DLD1 (cell line): ENCODE data around the gene CCDC40.

ENCODE experiments used
- in situ Hi-C: cut with HindIII; loops from 2 replicates; pipeline ENCODE4 v1.10.0; 2017; ENCODE audit warnings: low sequenced_read_pairs

The CCDC40 gene

GRCh38 chr17:80017226-80018010 is 19.0 kb upstream of the CCDC40 start:
- in situ Hi-C loops: no loop called here

- in situ Hi-C loops: no loop called here
These were observed 17.4 kb upstream of the CCDC40 start for GRCh38 chr17:80018917-80019651.

- in situ Hi-C loops: no loop called here
These were observed 14.8 kb upstream of the CCDC40 start for GRCh38 chr17:80021600-80021999.

- in situ Hi-C loops: no loop called here
These were observed 12.8 kb upstream of the CCDC40 start for GRCh38 chr17:80023481-80024205.

GRCh38 chr17:80024206-80024972 is 12.1 kb upstream of the CCDC40 start:
- in situ Hi-C loops: no loop called here

GRCh38 chr17:80025140-80025539 is 11.3 kb upstream of the CCDC40 start:
- in situ Hi-C loops: no loop called here

GRCh38 chr17:80025796-80026195 is 10.6 kb upstream of the CCDC40 start:
- in situ Hi-C loops: no loop called here

GRCh38 chr17:80026359-80027042 is 9.9 kb upstream of the CCDC40 start:
- in situ Hi-C loops: no loop called here

- in situ Hi-C loops: no loop called here
These were observed 9.4 kb upstream of the CCDC40 start for GRCh38 chr17:80027043-80027435.

GRCh38 chr17:80028030-80028429 is 8.4 kb upstream of the CCDC40 start:
- in situ Hi-C loops: no loop called here

GRCh38 chr17:80029258-80029974 is 7.0 kb upstream of the CCDC40 start:
- in situ Hi-C loops: no loop called here

- in situ Hi-C loops: no loop called here
These were observed 5.6 kb upstream of the CCDC40 start for GRCh38 chr17:80030730-80031410.

- in situ Hi-C loops: no loop called here
These were observed 4.6 kb upstream of the CCDC40 start for GRCh38 chr17:80031691-80032430.

- in situ Hi-C loops: no loop called here
These were observed 3.7 kb upstream of the CCDC40 start for GRCh38 chr17:80032614-80033171.

- in situ Hi-C loops: no loop called here
These were observed 2.6 kb upstream of the CCDC40 start for GRCh38 chr17:80033840-80034239.

GRCh38 chr17:80034791-80035686 is 1.4 kb upstream of the CCDC40 start:
- in situ Hi-C loops: no loop called here

- in situ Hi-C loops: no loop called here
These were observed 830 bp upstream of the CCDC40 start, which contains the start of gene TBC1D16 for GRCh38 chr17:80035687-80035936. Gene TBC1D16 (minus strand): TSS chr17:80035872. CDS start chr17:80013547, 22,325 bp downstream.
